Measurements from ENCODE around the gene UBAC1.
"Not testable (repeated sequence)": the region's sequence is repeated elsewhere in the genome, so short reads cannot be mapped to it uniquely, and the experiment has no call there.

Gene UBAC1

DNA sequence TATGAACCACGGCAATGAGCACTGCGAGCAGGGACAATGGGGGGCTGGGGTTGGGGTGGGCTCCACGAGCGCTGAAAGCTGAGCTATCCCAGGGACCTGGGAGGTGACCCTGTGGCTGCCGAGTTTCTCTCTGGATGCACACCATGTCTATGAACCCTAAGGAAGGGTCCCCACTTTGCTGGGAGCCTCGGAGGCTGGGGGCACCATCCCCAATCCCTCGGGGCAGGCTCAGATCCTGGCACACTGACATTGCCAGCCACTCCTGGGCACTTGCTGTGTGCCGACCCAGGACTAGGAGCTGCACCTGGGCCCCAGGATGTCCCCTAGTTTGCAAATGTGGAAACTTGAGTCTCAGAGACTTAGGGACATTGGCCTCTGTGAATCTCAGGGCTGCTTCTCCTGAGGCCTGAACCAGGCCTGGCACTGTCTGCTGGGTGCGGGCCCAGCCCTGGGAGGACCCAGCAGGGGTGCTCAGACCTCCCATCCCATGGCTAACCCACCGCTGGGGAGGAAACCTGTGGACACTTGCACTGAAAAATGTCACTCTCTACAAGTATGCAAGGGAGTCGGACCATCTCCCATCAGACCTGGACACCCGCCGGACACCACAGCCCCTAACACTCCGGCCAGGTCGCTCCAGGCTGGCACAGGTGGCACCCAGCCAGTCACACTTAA, 40.8 kb downstream of the UBAC1 start:
- TF ChIP-seq, protein P1, sequence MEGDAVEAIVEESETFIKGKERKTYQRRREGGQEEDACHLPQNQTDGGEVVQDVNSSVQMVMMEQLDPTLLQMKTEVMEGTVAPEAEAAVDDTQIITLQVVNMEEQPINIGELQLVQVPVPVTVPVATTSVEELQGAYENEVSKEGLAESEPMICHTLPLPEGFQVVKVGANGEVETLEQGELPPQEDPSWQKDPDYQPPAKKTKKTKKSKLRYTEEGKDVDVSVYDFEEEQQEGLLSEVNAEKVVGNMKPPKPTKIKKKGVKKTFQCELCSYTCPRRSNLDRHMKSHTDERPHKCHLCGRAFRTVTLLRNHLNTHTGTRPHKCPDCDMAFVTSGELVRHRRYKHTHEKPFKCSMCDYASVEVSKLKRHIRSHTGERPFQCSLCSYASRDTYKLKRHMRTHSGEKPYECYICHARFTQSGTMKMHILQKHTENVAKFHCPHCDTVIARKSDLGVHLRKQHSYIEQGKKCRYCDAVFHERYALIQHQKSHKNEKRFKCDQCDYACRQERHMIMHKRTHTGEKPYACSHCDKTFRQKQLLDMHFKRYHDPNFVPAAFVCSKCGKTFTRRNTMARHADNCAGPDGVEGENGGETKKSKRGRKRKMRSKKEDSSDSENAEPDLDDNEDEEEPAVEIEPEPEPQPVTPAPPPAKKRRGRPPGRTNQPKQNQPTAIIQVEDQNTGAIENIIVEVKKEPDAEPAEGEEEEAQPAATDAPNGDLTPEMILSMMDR (IDR thresholded peaks at IDR 0.05; ENCODE audit: insufficient read depth, low read length), result no peak
- TF ChIP-seq, protein P2, sequence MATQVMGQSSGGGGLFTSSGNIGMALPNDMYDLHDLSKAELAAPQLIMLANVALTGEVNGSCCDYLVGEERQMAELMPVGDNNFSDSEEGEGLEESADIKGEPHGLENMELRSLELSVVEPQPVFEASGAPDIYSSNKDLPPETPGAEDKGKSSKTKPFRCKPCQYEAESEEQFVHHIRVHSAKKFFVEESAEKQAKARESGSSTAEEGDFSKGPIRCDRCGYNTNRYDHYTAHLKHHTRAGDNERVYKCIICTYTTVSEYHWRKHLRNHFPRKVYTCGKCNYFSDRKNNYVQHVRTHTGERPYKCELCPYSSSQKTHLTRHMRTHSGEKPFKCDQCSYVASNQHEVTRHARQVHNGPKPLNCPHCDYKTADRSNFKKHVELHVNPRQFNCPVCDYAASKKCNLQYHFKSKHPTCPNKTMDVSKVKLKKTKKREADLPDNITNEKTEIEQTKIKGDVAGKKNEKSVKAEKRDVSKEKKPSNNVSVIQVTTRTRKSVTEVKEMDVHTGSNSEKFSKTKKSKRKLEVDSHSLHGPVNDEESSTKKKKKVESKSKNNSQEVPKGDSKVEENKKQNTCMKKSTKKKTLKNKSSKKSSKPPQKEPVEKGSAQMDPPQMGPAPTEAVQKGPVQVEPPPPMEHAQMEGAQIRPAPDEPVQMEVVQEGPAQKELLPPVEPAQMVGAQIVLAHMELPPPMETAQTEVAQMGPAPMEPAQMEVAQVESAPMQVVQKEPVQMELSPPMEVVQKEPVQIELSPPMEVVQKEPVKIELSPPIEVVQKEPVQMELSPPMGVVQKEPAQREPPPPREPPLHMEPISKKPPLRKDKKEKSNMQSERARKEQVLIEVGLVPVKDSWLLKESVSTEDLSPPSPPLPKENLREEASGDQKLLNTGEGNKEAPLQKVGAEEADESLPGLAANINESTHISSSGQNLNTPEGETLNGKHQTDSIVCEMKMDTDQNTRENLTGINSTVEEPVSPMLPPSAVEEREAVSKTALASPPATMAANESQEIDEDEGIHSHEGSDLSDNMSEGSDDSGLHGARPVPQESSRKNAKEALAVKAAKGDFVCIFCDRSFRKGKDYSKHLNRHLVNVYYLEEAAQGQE (IDR thresholded peaks at IDR 0.05; ENCODE audit: insufficient replicate concordance, low read depth), result no peak
- no peak for TF ChIP-seq POLR2AphosphoS5 (IDR thresholded peaks at IDR 0.05; ENCODE audit: low read depth)
- TF ChIP-seq SPI1 (IDR thresholded peaks at IDR 0.05; ENCODE audit: borderline replicate concordance, low read depth), result no peak
- TF ChIP-seq GABPA (IDR thresholded peaks at IDR 0.05; ENCODE audit: low read depth), result no peak
- no peak for DNase-seq (ENCODE audit: low read depth in 1 of 2, low spot score in 1 of 2)
- Histone ChIP-seq H3K27me3 (ENCODE audit: insufficient read depth, poor library complexity, severe bottlenecking) (no peaks in the 10 kb centered on the region), H3K27ac (replicated peaks) (no peak overlapping the region), H3K4me3 (replicated peaks; ENCODE audit: insufficient read depth, low read length) (no peak overlapping the region)

DNA sequence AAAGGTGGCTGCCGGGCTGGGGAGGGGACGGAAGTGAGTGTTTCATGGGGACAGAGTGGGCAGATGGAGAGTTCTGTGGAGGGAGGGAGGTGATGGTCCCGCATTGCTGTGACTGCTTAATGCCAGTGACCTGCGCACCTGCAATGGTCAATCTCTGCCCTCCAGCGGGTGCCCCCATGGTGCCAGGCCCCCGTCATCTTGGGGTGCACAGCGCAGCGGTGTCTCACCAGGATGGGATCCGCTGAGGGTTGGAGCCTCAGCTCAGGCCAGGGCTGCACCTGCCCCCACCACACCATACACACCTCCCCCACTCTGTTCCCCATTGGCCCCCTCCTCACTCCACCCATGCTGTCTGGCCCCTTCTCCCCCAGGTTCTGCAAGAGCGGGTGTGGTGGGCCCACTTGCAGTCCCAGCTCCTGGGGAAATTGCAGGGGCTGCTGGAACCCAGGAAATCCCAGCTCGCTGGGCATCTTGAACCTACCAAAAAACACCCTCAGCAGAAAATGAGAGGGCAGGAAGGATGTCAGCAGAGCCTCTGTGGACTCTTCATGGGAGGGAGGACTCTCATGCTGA, 41.8 kb downstream of the UBAC1 start:
- no peak for DNase-seq (ENCODE audit: low read depth in 1 of 2, low spot score in 1 of 2)
- TF ChIP-seq GABPA (IDR thresholded peaks at IDR 0.05; ENCODE audit: low read depth) (no peak), POLR2AphosphoS5 (IDR thresholded peaks at IDR 0.05; ENCODE audit: low read depth) (no peak), SPI1 (IDR thresholded peaks at IDR 0.05; ENCODE audit: borderline replicate concordance, low read depth) (no peak)
- TF ChIP-seq, protein P2 (IDR thresholded peaks at IDR 0.05; ENCODE audit: insufficient replicate concordance, low read depth), result no peak
- TF ChIP-seq, protein P1 (IDR thresholded peaks at IDR 0.05; ENCODE audit: insufficient read depth, low read length), result no peak
- no peaks in the 10 kb centered on the region for H3K27me3 ChIP-seq (ENCODE audit: insufficient read depth, poor library complexity, severe bottlenecking)
- no peak overlapping the region for H3K4me3 ChIP-seq (replicated peaks; ENCODE audit: insufficient read depth, low read length)
- H3K27ac ChIP-seq (replicated peaks), result no peak overlapping the region

DNA sequence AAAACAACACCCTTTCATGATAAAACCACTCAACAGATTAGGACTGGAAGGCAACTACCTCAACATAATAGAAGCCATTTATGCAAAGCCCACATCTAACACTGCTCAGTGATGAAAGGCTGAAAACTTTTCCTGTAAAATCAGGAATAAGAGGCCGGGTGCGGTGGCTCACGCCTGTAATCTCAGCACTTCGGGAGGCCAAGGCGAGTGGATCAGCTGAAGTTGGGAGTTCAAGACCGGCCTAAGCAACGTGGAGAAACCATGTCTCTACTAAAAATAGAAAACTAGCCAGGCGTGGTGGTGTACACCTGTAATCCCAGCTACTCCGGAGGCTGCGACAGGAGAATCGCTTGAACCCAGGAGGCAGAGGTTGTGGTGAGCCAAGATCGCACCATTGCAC, 44.9 kb downstream of the UBAC1 start:
- not testable (repeated sequence) for H3K27ac ChIP-seq (replicated peaks); H3K4me3 ChIP-seq (replicated peaks; ENCODE audit: insufficient read depth, low read length); DNase-seq (ENCODE audit: low read depth in 1 of 2, low spot score in 1 of 2); H3K27me3 ChIP-seq (ENCODE audit: insufficient read depth, poor library complexity, severe bottlenecking)

DNA sequence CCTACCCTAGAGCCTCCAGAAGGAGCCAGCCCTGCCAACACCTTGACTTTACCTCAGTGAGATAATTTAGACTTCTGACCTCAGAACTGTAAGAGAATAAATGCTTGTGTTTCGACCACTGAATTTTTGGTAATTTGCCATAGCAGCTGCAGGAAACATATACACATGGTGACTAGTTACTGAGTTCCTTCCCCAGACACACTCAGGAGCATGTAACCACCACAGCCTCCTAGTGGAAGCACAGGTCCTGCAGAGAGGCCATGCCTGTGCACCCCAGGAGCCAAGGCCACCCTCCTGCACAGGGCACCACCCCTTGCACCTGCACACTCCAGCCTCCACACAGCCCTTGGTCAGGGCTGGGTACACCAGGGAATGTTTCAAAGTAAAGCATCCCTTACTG, 46.3 kb downstream of the UBAC1 start:
- no peak for TF ChIP-seq GABPA (IDR thresholded peaks at IDR 0.05; ENCODE audit: low read depth)
- TF ChIP-seq, protein P2 (IDR thresholded peaks at IDR 0.05; ENCODE audit: insufficient replicate concordance, low read depth), result no peak
- H3K27me3 ChIP-seq (ENCODE audit: insufficient read depth, poor library complexity, severe bottlenecking), result no peaks in the 10 kb centered on the region
- no peak overlapping the region for H3K27ac ChIP-seq (replicated peaks)
- no peak for DNase-seq (ENCODE audit: low read depth in 1 of 2, low spot score in 1 of 2)
- no peak overlapping the region for H3K4me3 ChIP-seq (replicated peaks; ENCODE audit: insufficient read depth, low read length)

DNA sequence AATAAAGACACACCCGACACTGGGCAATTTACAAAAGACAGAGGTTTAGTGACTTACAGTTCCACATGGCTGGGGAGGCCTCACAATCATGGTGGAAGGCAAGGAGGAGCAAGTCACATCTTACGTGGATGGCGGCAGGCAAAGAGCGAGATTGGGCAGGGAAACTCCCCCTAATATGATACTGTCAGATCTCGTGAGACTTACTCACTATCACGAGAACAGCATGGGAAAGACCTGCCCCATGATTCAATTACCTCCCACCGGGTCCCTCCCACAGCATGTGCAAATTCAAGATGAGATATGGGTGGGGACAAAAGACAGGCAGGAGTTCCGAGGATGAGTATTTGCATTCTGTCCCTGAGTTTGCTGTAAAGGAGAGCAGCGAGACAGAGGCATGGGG, 49.9 kb downstream of the UBAC1 start:
- not testable (repeated sequence) for H3K4me3 ChIP-seq (replicated peaks; ENCODE audit: insufficient read depth, low read length); DNase-seq (ENCODE audit: low read depth in 1 of 2, low spot score in 1 of 2); H3K27ac ChIP-seq (replicated peaks); H3K27me3 ChIP-seq (ENCODE audit: insufficient read depth, poor library complexity, severe bottlenecking)

All from HL-60 (cell line).